ENCODE data around the gene EIF6.

EIF6 gene

GRCh38 chr20:35295058-35295457 is 10.5 kb upstream of the EIF6 start:
- Histone ChIP-seq H2BK5ac (ENCODE audit: low read depth, low read length, poor library complexity) (no peak overlapping the region), H3K79me1 (ENCODE audit: low read length) (no peaks in the 10 kb centered on the region), H3K14ac (ENCODE audit: low read length) (no peak overlapping the region), H2BK12ac (ENCODE audit: low read length) (no peak overlapping the region), H4K91ac (ENCODE audit: low read depth, low read length) (no peak overlapping the region), H3K4me2 (ENCODE audit: low read length) (no peak overlapping the region), H3K4ac (ENCODE audit: low read depth, low read length) (no peak overlapping the region), H3K4me3 (ENCODE audit: low read depth, low read length) (no peak overlapping the region), H3K4me1 (ENCODE audit: control insufficient read depth in 1 of 2, insufficient read depth in 2 of 2, low read length in 2 of 2) (peaks cover 9 to 10% of the 10 kb centered on the region in 2 experiments), H3K18ac (ENCODE audit: low read length) (no peak overlapping the region), H3K9ac (ENCODE audit: low read length) (no peak overlapping the region), H3K9me3 (ENCODE audit: insufficient read depth, low read depth, low read length) (peaks cover 5% of the 10 kb centered on the region), H3K36me3 (ENCODE audit: control insufficient read depth in 1 of 2, insufficient read depth in 2 of 2, low read length in 2 of 2) (no peaks in the 10 kb centered on the region), H4K12ac (ENCODE audit: low read depth, low read length) (no peak overlapping the region), H3K27me3 (ENCODE audit: insufficient read depth, low read length) (no peaks in the 10 kb centered on the region), H3K23ac (ENCODE audit: low read length) (no peak overlapping the region), H4K8ac (ENCODE audit: low read depth, low read length) (no peak overlapping the region), H2BK120ac (ENCODE audit: insufficient read depth, low read length, poor library complexity) (no peak overlapping the region), H2AFZ (ENCODE audit: insufficient read depth, low read length, poor library complexity) (no peak overlapping the region), H3K27ac (ENCODE audit: low read depth, low read length) (no peak overlapping the region), H3K79me2 (ENCODE audit: control insufficient read depth, insufficient read depth, low read length, poor library complexity) (no peaks in the 10 kb centered on the region), H2AK5ac (ENCODE audit: low read length) (no peak overlapping the region)
- no peak for DNase-seq
- no CpG with 5 or more reads among the region's 8 CpGs for WGBS (ENCODE audit: extremely low coverage, insufficient coverage, insufficient read length)

- Histone ChIP-seq H3K9ac (ENCODE audit: low read length) (no peak overlapping the region), H4K8ac (ENCODE audit: low read depth, low read length) (no peak overlapping the region), H3K4me2 (ENCODE audit: low read length) (no peak overlapping the region), H3K18ac (ENCODE audit: low read length) (no peak overlapping the region), H3K27me3 (ENCODE audit: insufficient read depth, low read length) (no peaks in the 10 kb centered on the region), H3K4me3 (ENCODE audit: low read depth, low read length) (no peak overlapping the region), H3K4ac (ENCODE audit: low read depth, low read length) (no peak overlapping the region), H3K9me3 (ENCODE audit: insufficient read depth, low read depth, low read length) (peaks cover 5% of the 10 kb centered on the region), H3K79me2 (ENCODE audit: control insufficient read depth, insufficient read depth, low read length, poor library complexity) (no peaks in the 10 kb centered on the region), H2BK120ac (ENCODE audit: insufficient read depth, low read length, poor library complexity) (no peak overlapping the region), H2BK12ac (ENCODE audit: low read length) (no peak overlapping the region), H3K4me1 (ENCODE audit: control insufficient read depth in 1 of 2, insufficient read depth in 2 of 2, low read length in 2 of 2) (peaks cover 8 to 9% of the 10 kb centered on the region in 2 experiments), H3K79me1 (ENCODE audit: low read length) (no peaks in the 10 kb centered on the region), H2AK5ac (ENCODE audit: low read length) (no peak overlapping the region), H3K36me3 (ENCODE audit: control insufficient read depth in 1 of 2, insufficient read depth in 2 of 2, low read length in 2 of 2) (no peaks in the 10 kb centered on the region), H3K27ac (ENCODE audit: low read depth, low read length) (no peak overlapping the region), H3K23ac (ENCODE audit: low read length) (no peak overlapping the region), H3K14ac (ENCODE audit: low read length) (no peak overlapping the region), H2AFZ (ENCODE audit: insufficient read depth, low read length, poor library complexity) (no peak overlapping the region), H4K91ac (ENCODE audit: low read depth, low read length) (no peak overlapping the region), H4K12ac (ENCODE audit: low read depth, low read length) (no peak overlapping the region), H2BK5ac (ENCODE audit: low read depth, low read length, poor library complexity) (no peak overlapping the region)
- WGBS (ENCODE audit: extremely low coverage, insufficient coverage, insufficient read length), result no CpG with 5 or more reads among the region's 5 CpGs
- DNase-seq, result no peak
These were observed 9.7 kb upstream of the EIF6 start for GRCh38 chr20:35294293-35294685.

- H4K12ac ChIP-seq (ENCODE audit: low read depth, low read length), result no peak overlapping the region
- H3K9ac ChIP-seq (ENCODE audit: low read length), result no peak overlapping the region
- H3K18ac ChIP-seq (ENCODE audit: low read length), result no peak overlapping the region
- no peak overlapping the region for H3K4ac ChIP-seq (ENCODE audit: low read depth, low read length)
- no peaks in the 10 kb centered on the region for H3K79me2 ChIP-seq (ENCODE audit: control insufficient read depth, insufficient read depth, low read length, poor library complexity)
- H3K4me1 ChIP-seq (ENCODE audit: control insufficient read depth in 1 of 2, insufficient read depth in 2 of 2, low read length in 2 of 2), result peaks cover 8 to 9% of the 10 kb centered on the region in 2 experiments
- H3K36me3 ChIP-seq (ENCODE audit: control insufficient read depth in 1 of 2, insufficient read depth in 2 of 2, low read length in 2 of 2), result no peaks in the 10 kb centered on the region
- H3K14ac ChIP-seq (ENCODE audit: low read length), result no peak overlapping the region
- H3K27me3 ChIP-seq (ENCODE audit: insufficient read depth, low read length), result no peaks in the 10 kb centered on the region
- DNase-seq, result no peak
- no peak overlapping the region for H2BK12ac ChIP-seq (ENCODE audit: low read length)
- no peak overlapping the region for H3K4me3 ChIP-seq (ENCODE audit: low read depth, low read length)
- no CpG with 5 or more reads among the region's 19 CpGs for WGBS (ENCODE audit: extremely low coverage, insufficient coverage, insufficient read length)
- no peak overlapping the region for H4K91ac ChIP-seq (ENCODE audit: low read depth, low read length)
- peaks cover 3% of the 10 kb centered on the region for H3K9me3 ChIP-seq (ENCODE audit: insufficient read depth, low read depth, low read length)
- no peak overlapping the region for H2BK5ac ChIP-seq (ENCODE audit: low read depth, low read length, poor library complexity)
- H3K23ac ChIP-seq (ENCODE audit: low read length), result no peak overlapping the region
- no peak overlapping the region for H3K4me2 ChIP-seq (ENCODE audit: low read length)
- H3K27ac ChIP-seq (ENCODE audit: low read depth, low read length), result no peak overlapping the region
- no peaks in the 10 kb centered on the region for H3K79me1 ChIP-seq (ENCODE audit: low read length)
- no peak overlapping the region for H2AFZ ChIP-seq (ENCODE audit: insufficient read depth, low read length, poor library complexity)
- H2BK120ac ChIP-seq (ENCODE audit: insufficient read depth, low read length, poor library complexity), result no peak overlapping the region
- no peak overlapping the region for H4K8ac ChIP-seq (ENCODE audit: low read depth, low read length)
- peak overlapping the region; percentile 29 for H2AK5ac ChIP-seq (ENCODE audit: low read length)
These were observed 9.0 kb upstream of the EIF6 start for GRCh38 chr20:35293303-35294292.

GRCh38 chr20:35292504-35293285 is 8.1 kb upstream of the EIF6 start:
- H4K12ac ChIP-seq (ENCODE audit: low read depth, low read length), result no peak overlapping the region
- no peak overlapping the region for H2AK5ac ChIP-seq (ENCODE audit: low read length)
- DNase-seq, result no peak
- H2AFZ ChIP-seq (ENCODE audit: insufficient read depth, low read length, poor library complexity), result no peak overlapping the region
- H4K91ac ChIP-seq (ENCODE audit: low read depth, low read length), result no peak overlapping the region
- H3K14ac ChIP-seq (ENCODE audit: low read length), result no peak overlapping the region
- peaks cover 5% of the 10 kb centered on the region for H3K9me3 ChIP-seq (ENCODE audit: insufficient read depth, low read depth, low read length)
- H3K9ac ChIP-seq (ENCODE audit: low read length), result no peak overlapping the region
- H3K79me1 ChIP-seq (ENCODE audit: low read length), result no peaks in the 10 kb centered on the region
- H2BK120ac ChIP-seq (ENCODE audit: insufficient read depth, low read length, poor library complexity), result no peak overlapping the region
- H2BK12ac ChIP-seq (ENCODE audit: low read length), result no peak overlapping the region
- no peak overlapping the region for H4K8ac ChIP-seq (ENCODE audit: low read depth, low read length)
- H3K18ac ChIP-seq (ENCODE audit: low read length), result no peak overlapping the region
- no peak overlapping the region for H3K4me3 ChIP-seq (ENCODE audit: low read depth, low read length)
- no peak overlapping the region for H3K27ac ChIP-seq (ENCODE audit: low read depth, low read length)
- H3K79me2 ChIP-seq (ENCODE audit: control insufficient read depth, insufficient read depth, low read length, poor library complexity), result no peaks in the 10 kb centered on the region
- no peak overlapping the region for H3K4ac ChIP-seq (ENCODE audit: low read depth, low read length)
- peaks cover 8 to 9% of the 10 kb centered on the region in 2 experiments for H3K4me1 ChIP-seq (ENCODE audit: control insufficient read depth in 1 of 2, insufficient read depth in 2 of 2, low read length in 2 of 2)
- H2BK5ac ChIP-seq (ENCODE audit: low read depth, low read length, poor library complexity), result no peak overlapping the region
- WGBS (ENCODE audit: extremely low coverage, insufficient coverage, insufficient read length), result no CpG with 5 or more reads among the region's 23 CpGs
- no peak overlapping the region for H3K23ac ChIP-seq (ENCODE audit: low read length)
- H3K27me3 ChIP-seq (ENCODE audit: insufficient read depth, low read length), result no peaks in the 10 kb centered on the region
- no peaks in the 10 kb centered on the region for H3K36me3 ChIP-seq (ENCODE audit: control insufficient read depth in 1 of 2, insufficient read depth in 2 of 2, low read length in 2 of 2)
- H3K4me2 ChIP-seq (ENCODE audit: low read length), result no peak overlapping the region
